Type B pancreatic cell (in vitro differentiated cells): ENCODE measurements around the gene GAGE2A. TPM values are rescaled to one million over a fixed set of nuclear protein-coding genes. Genes with fewer than 3 reads are reported as not detected.
A peak's percentile ranks its signal among the peaks of the same experiment; 100 is the strongest.

Source experiments
- DNase-seq: peaks from one replicate; pipeline ENCODE4 v3.0.0; 2021; ENCODE audit warnings: mixed read lengths; ENCODE audit not compliant: unreplicated experiment; ENCODE audit errors: extremely low spot score
- H3K27ac Mint-ChIP-seq: 2 replicates; pipeline ENCODE4 v1.8.0; 2021; ENCODE audit warnings: mild to moderate bottlenecking, mixed read lengths
- H3K27me3 Mint-ChIP-seq: 2 replicates; pipeline ENCODE4 v1.8.0; 2021; ENCODE audit warnings: mixed read lengths
- H3K36me3 Mint-ChIP-seq: 2 replicates; pipeline ENCODE4 v1.8.0; 2021; ENCODE audit warnings: mixed read lengths
- H3K4me1 Mint-ChIP-seq: one replicate; pipeline ENCODE4 v1.8.0; 2021; ENCODE audit warnings: mixed read lengths; ENCODE audit not compliant: unreplicated experiment
- H3K4me3 Mint-ChIP-seq: 2 replicates; pipeline ENCODE4 v1.8.0; 2021; ENCODE audit warnings: mild to moderate bottlenecking, mixed read lengths
- H3K9me3 Mint-ChIP-seq: 2 replicates; pipeline ENCODE4 v1.8.0; 2021; ENCODE audit warnings: mixed read lengths
- CTCF ChIP-seq: fragments of 200-600 bp; sonication (generic); conservative IDR thresholded peaks from 2 replicates; pipeline ENCODE4 v1.5.0; 2021; ENCODE audit warnings: antibody characterized with exemption, mild to moderate bottlenecking
- total RNA-seq: library from RNA; stranded (reverse); gene quantifications from 2 replicates; pipeline ENCODE4 v1.2.1, GENCODE V29; 2021; ENCODE audit warnings: low replicate concordance

The GAGE2A gene
- total RNA-seq, 1 donor from 2014 or later = not detected

GRCh38 chrX:49610718-49611310 is 21.5 kb downstream of the GAGE2A start:
- no peaks in the 10 kb centered on the region for H3K27me3 Mint-ChIP-seq
- DNase-seq = no peak
- no peak overlapping the region for H3K27ac Mint-ChIP-seq
- TF ChIP-seq CTCF = no peak
- H3K4me1 Mint-ChIP-seq = no peaks in the 10 kb centered on the region
- H3K4me3 Mint-ChIP-seq = no peak overlapping the region
- H3K9me3 Mint-ChIP-seq = peaks cover 7% of the 10 kb centered on the region
- no peaks in the 10 kb centered on the region for H3K36me3 Mint-ChIP-seq

GRCh38 chrX:49618574-49618973 is 29.3 kb downstream of the GAGE2A start:
- Mint-ChIP-seq H3K27ac (no peak overlapping the region), H3K36me3 (no peaks in the 10 kb centered on the region), H3K4me1 (no peaks in the 10 kb centered on the region), H3K4me3 (no peak overlapping the region), H3K9me3 (no peaks in the 10 kb centered on the region), H3K27me3 (no peaks in the 10 kb centered on the region)
- DNase-seq = no peak
- TF ChIP-seq CTCF = no peak

- no peaks in the 10 kb centered on the region for H3K9me3 Mint-ChIP-seq
- TF ChIP-seq CTCF = peak; percentile 36
- H3K27me3 Mint-ChIP-seq = no peaks in the 10 kb centered on the region
- no peaks in the 10 kb centered on the region for H3K4me1 Mint-ChIP-seq
- no peak overlapping the region for H3K27ac Mint-ChIP-seq
- no peaks in the 10 kb centered on the region for H3K36me3 Mint-ChIP-seq
- no peak for DNase-seq
- no peak overlapping the region for H3K4me3 Mint-ChIP-seq
Measured at GRCh38 chrX:49627086-49627777, 37.9 kb downstream of the GAGE2A start.

- H3K9me3 Mint-ChIP-seq = no peaks in the 10 kb centered on the region
- H3K27me3 Mint-ChIP-seq = peaks cover 2% of the 10 kb centered on the region
- H3K4me1 Mint-ChIP-seq = no peaks in the 10 kb centered on the region
- TF ChIP-seq CTCF = no peak
- no peak overlapping the region for H3K27ac Mint-ChIP-seq
- no peaks in the 10 kb centered on the region for H3K36me3 Mint-ChIP-seq
- no peak overlapping the region for H3K4me3 Mint-ChIP-seq
- DNase-seq = no peak
Measured at GRCh38 chrX:49644991-49645637, 55.8 kb downstream of the GAGE2A start.

Other genes starting within 250 kb of the GAGE2A start
- not detected in 2 replicates for gene GAGE12C, start 57.3 kb upstream of the GAGE2A start, total RNA-seq
- not detected in 2 replicates for gene GAGE12D, start 47.8 kb upstream of the GAGE2A start, total RNA-seq
- not detected in 2 replicates for gene GAGE12E, start 38.2 kb upstream of the GAGE2A start, total RNA-seq
- not detected in 2 replicates for gene GAGE12F, start 28.7 kb upstream of the GAGE2A start, total RNA-seq
- gene GAGE12G, start 19.1 kb upstream of the GAGE2A start, total RNA-seq = not detected in 2 replicates
- not detected in 2 replicates for gene GAGE12H, start 9.5 kb upstream of the GAGE2A start, total RNA-seq
- gene GAGE1, start 9.5 kb downstream of the GAGE2A start, total RNA-seq = not detected in 2 replicates
- gene PAGE1, start 106.5 kb downstream of the GAGE2A start, total RNA-seq = not detected in 2 replicates
- not detected in 2 replicates for gene PAGE4, start 239.8 kb downstream of the GAGE2A start, total RNA-seq